SU-DHL-6 (cell line): ENCODE results near the gene CA12.

Source experiments
- H2AFZ ChIP-seq: fragments of 200-600 bp; sonication (generic); 2 replicates; pipeline ENCODE4 v1.6.1; 2014; ENCODE audit warnings: low read depth, mild to moderate bottlenecking, moderate library complexity, mixed read lengths, antibody characterized with exemption, low read length; ENCODE audit not compliant: severe bottlenecking
- H3F3A ChIP-seq: fragments of 200-600 bp; shearing (Covaris generic); 2 replicates; pipeline ENCODE4 v1.6.0; 2016; ENCODE audit warnings: antibody characterized with exemption, mild to moderate bottlenecking; ENCODE audit not compliant: insufficient read depth
- H3K27ac ChIP-seq: fragments of 200-600 bp; sonication (generic); 2 replicates; pipeline ENCODE4 v1.5.1; 2016; ENCODE audit warnings: low read depth, mild to moderate bottlenecking, low read length, moderate library complexity, mixed read lengths
- H3K27me3 ChIP-seq: fragments of 200-600 bp; sonication (generic), shearing (Covaris generic); 2 replicates; pipeline ENCODE4 v1.6.0; 2014; ENCODE audit warnings: mild to moderate bottlenecking, low read length
- H3K36me3 ChIP-seq: fragments of 200-600 bp; sonication (generic); 2 replicates; pipeline ENCODE4 v1.6.1; 2014; ENCODE audit warnings: mild to moderate bottlenecking, low read length, mixed read lengths
- H3K4me2 ChIP-seq: fragments of 300-600, 200-600 bp; shearing (Covaris generic), sonication (generic); 2 replicates; pipeline ENCODE4 v1.6.0; 2014; ENCODE audit warnings: low read length, low read depth, mild to moderate bottlenecking; ENCODE audit not compliant: poor library complexity, severe bottlenecking
- H3K4me3 ChIP-seq: fragments of 200-600 bp; sonication (generic); 2 replicates; pipeline ENCODE4 v1.5.1; 2014; ENCODE audit warnings: antibody characterized with exemption, low read length, mild to moderate bottlenecking, mixed read lengths; ENCODE audit not compliant: insufficient read depth, poor library complexity, severe bottlenecking
- H3K79me2 ChIP-seq: fragments of 200-600 bp; sonication (generic); 2 replicates; pipeline ENCODE4 v1.6.1; 2014; ENCODE audit warnings: mild to moderate bottlenecking, low read length, moderate library complexity; ENCODE audit not compliant: insufficient read depth
- H3K9ac ChIP-seq: fragments of 200-600 bp; sonication (generic); 2 replicates; pipeline ENCODE4 v1.7.0; 2014; ENCODE audit warnings: mild to moderate bottlenecking, low read length
- H3K9me2 ChIP-seq: fragments of 200-600 bp; sonication (generic); replicated peaks from 2 replicates; pipeline ENCODE4 v1.6.1; 2014; ENCODE audit warnings: low read length; ENCODE audit not compliant: insufficient read depth
- H3K9me3 ChIP-seq: fragments of 200-600 bp; sonication (generic); 2 replicates; pipeline ENCODE4 v1.6.1; 2014; ENCODE audit warnings: low read length, mixed read lengths; ENCODE audit not compliant: insufficient read depth
- H4K20me1 ChIP-seq: fragments of 200-600 bp; sonication (generic); 2 replicates; pipeline ENCODE4 v1.6.1; 2014; ENCODE audit warnings: low read depth, mild to moderate bottlenecking, antibody characterized with exemption, low read length, moderate library complexity, mixed read lengths
- CTCF ChIP-seq: fragments of 200-600 bp; sonication (generic); IDR thresholded peaks from one replicate; pipeline ENCODE4 v1.5.1; 2017; ENCODE audit warnings: antibody characterized with exemption, mild to moderate bottlenecking, low read length, moderate library complexity; ENCODE audit not compliant: insufficient read depth, poor library complexity, severe bottlenecking
- EZH2phosphoT487 ChIP-seq: fragments of 200-600 bp; sonication (generic), shearing (Covaris generic); conservative IDR thresholded peaks from 2 replicates; pipeline ENCODE4 v1.6.1; 2018; ENCODE audit warnings: mild to moderate bottlenecking, antibody characterized with exemption, low read length, moderate library complexity, mixed read lengths

Gene CA12

GRCh38 chr15:63425426-63425985, 43.9 kb upstream of the CA12 start:
- Histone ChIP-seq H2AFZ (no peak overlapping the region), H3K4me2 (no peak overlapping the region), H3K36me3 (no peaks in the 10 kb centered on the region), H3K4me3 (no peak overlapping the region), H3K9me2 (no peaks in the 10 kb centered on the region), H3F3A (no peaks in the 10 kb centered on the region), H3K9ac (no peak overlapping the region), H3K79me2 (no peaks in the 10 kb centered on the region), H3K27ac (no peak overlapping the region), H4K20me1 (no peaks in the 10 kb centered on the region), H3K27me3 (no peaks in the 10 kb centered on the region), H3K9me3 (no peaks in the 10 kb centered on the region)
- TF ChIP-seq EZH2phosphoT487 (no peak), CTCF (no peak)

DNA sequence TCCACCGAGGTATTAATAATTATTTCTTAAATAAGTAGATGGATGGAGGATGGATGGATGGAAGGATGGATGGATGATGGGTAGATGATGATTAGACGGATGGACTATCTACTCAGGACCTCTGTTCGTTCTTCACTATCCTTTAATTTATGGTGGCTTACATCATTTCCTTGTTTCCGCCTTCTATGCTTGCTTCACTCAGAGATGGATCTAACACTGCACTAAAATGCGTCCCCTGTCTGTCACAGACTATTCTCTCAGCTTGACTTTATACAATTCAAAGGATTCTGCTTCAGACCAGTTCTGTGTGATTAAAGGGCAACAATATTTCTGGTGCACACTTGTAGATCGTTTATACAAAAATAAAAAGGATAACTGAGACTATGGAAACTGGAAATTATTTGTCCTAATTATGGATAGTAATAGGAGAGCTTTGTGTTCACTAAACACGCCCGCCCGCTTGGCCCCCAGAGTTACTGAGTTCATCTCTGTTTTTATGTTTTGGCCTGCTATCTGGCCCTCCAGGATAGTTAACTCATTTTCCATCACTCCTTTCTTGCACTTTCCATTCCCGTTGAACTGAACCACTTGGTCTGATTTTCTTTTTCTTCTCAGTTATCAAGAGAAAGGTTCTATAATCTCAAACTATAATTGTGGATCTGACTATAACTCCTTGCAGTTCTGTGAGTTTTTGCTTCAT, 41.4 kb upstream of the CA12 start:
- Histone ChIP-seq H3K36me3 (no peaks in the 10 kb centered on the region), H3K4me3 (no peak overlapping the region), H3K9me2 (no peaks in the 10 kb centered on the region), H3K27me3 (no peaks in the 10 kb centered on the region), H2AFZ (no peak overlapping the region), H3K4me2 (no peak overlapping the region), H3K27ac (no peak overlapping the region), H3K9me3 (no peaks in the 10 kb centered on the region), H3K9ac (no peak overlapping the region), H3F3A (no peaks in the 10 kb centered on the region), H4K20me1 (no peaks in the 10 kb centered on the region), H3K79me2 (no peaks in the 10 kb centered on the region)
- TF ChIP-seq EZH2phosphoT487: no peak
- no peak for TF ChIP-seq CTCF

DNA sequence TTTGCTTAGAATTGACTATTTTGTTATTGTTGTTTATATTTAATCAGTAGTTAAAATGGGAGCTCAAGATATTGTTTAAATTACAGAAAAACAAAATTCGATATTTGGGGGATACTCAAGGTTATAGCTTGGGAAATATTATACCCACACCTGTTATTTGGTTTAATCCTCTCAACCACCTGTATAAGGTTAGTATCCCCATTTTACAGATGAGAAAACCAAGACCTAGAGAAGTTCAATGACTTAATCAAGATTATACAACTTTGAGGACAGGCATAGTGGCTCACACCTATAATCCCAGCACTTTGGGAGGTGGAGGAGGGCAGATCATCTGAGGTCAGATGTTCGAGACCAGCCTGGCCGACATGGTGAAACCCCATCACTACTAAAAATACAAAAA, 39.8 kb upstream of the CA12 start:
- Histone ChIP-seq H3K9ac (no peak overlapping the region), H3F3A (no peaks in the 10 kb centered on the region), H3K4me3 (no peak overlapping the region), H3K9me3 (no peaks in the 10 kb centered on the region), H3K9me2 (no peaks in the 10 kb centered on the region), H3K27ac (no peak overlapping the region), H3K36me3 (no peaks in the 10 kb centered on the region), H3K79me2 (no peaks in the 10 kb centered on the region), H2AFZ (no peak overlapping the region), H3K27me3 (no peaks in the 10 kb centered on the region), H3K4me2 (no peak overlapping the region), H4K20me1 (no peaks in the 10 kb centered on the region)
- no peak for TF ChIP-seq EZH2phosphoT487
- no peak for TF ChIP-seq CTCF
